SIG-M5 (cell line): Measurements from ENCODE around the gene WDSUB1.

Experiments used
- DNase-seq: peaks from one replicate; lab custom pipeline; 2025; lab: John Stamatoyannopoulos, UW

The WDSUB1 gene

DNA sequence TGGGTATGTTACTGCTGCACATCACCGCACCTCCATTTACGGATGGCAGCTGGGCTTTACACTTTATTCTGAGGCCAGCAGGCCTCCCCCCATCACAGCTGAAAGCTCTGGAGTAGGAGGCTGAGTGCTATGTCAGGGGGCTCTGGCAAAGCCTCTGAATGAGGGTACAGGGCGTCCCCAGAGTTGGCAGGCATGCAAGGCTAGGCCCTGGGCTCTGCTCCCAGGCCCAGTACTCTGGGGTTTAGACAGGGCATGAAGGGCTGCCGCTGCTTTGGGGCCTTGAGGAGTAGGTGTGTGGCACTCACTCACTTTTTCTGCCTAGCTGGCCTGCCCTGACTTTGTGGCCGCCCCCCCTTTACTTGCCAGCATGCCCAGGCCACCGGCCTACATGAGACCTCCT is 90.8 kb downstream of the WDSUB1 start:
- DNase-seq, result no peak

DNA sequence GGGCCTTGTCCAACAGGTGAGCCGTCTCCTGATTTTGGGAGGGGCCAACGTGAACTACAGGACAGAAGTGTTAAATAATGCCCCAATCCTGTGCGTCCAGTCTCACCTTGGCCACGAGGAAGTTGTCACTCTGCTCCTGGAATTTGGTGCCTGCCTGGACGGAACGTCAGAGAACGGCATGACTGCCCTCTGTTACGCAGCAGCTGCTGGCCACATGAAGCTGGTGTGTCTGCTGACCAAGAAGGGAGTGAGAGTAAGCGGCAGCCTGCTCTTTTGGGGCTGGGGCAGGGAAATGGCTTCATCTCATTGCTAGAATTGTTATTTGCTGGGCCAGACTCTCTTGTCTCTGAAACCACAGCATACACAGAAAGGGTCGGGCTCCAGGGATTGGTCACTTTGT is 92.3 kb downstream of the WDSUB1 start:
- no peak for DNase-seq

DNA sequence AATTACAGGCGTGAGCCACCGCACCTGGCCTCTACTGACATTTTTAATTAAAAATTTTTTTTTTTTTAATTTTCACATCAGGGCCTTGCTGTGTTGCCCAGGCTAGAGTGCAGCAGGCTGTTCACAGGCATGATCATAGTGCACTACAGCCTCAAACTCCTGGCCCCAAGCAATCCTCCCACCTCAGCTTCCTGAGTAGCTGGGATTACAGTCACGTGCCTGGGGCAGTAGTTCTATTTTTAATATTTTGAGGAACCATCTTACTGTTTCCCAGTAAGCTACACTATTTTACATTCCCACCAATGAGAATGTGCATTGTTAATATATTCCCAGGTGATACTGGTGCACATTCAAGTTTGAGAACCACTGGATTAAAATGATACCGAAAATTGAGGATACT is 92.7 kb downstream of the WDSUB1 start:
- no peak for DNase-seq

GRCh38 chr2:159192371-159192918 is 94.1 kb downstream of the WDSUB1 start:
- DNase-seq, result no peak

DNA sequence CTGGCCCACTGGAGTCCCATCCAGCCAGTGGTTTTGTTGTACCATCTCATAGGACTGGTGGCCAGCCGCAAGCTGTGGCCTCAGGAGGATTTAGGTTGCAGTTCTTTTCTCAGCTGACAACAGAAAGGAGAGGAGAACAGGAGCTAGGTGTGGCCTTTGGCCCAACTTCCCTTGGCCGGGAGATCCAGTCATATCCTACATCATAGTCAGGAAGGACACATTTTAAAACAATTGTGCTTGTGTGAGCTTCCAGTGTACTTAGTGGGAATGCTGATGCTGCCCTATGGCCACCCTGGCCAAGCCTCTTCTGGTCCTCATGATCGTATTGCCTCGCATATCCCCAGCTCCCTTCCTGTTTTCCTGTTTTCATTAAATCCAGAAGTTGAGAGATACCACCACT is 98.1 kb downstream of the WDSUB1 start:
- DNase-seq, result no peak

GRCh38 chr2:159187106-159187505 is 99.4 kb downstream of the WDSUB1 start:
- no peak for DNase-seq

- DNase-seq, result no peak
These were observed 100.0 kb downstream of the WDSUB1 start for GRCh38 chr2:159186462-159186861.
